ENCODE data around the gene MRNIP.
"Not testable (repeated sequence)": the region's sequence is repeated elsewhere in the genome, so short reads cannot be mapped to it uniquely, and the experiment has no call there.

MRNIP gene

DNA sequence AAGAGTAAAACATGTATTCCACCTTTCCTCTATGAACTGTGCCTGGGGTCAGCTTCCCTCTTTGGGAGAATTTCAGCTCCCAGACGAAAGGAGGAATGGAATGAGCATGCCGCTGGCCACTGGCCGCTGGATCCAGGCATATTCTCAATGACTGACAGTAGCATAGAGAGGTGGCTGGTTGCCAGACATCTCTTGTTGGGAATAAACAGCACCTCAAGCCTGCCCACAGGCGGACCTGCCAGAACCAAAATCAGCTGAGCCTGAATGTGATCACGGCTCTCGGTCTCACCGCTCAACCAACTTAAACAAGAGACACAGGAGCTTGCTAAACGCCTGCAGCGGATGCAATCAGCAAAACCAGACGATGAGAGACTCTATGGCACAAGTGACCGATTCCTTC is 28.5 kb upstream of the MRNIP start:
- DNase-seq = no peak

DNA sequence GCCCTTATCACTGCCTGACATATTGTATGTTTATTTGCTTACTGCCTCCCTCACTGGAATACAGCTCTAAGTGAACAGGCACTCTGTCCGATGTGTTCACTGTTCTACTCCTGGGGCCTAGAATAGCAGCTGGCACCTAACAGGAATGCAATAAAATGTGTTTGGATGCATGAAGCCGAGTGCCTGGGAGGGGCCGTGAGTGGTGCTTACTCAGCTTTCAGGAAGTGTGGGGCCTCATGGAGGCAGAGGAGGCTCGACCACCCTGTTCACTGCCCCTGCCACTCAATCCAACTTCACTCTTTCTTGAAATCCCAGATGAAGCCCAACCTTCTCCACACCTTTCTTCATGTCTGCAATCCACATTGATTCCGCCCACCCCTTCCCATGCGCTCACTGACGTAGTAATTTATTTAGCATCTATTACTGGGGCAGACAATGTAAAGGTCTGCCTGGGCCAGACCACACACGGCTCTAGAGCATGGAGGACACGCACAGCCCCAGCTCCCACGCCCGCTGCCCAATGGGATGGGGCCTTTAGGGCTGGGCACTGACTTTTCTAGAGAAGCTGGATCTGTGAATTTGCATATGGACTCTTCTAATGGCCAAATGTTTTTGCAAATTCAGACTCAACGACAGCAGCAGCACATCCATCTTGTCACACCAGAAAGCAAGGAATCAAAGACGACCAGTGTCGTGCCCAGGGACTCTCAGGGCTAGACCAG is 27.7 kb upstream of the MRNIP start:
- DNase-seq = no peak

DNA sequence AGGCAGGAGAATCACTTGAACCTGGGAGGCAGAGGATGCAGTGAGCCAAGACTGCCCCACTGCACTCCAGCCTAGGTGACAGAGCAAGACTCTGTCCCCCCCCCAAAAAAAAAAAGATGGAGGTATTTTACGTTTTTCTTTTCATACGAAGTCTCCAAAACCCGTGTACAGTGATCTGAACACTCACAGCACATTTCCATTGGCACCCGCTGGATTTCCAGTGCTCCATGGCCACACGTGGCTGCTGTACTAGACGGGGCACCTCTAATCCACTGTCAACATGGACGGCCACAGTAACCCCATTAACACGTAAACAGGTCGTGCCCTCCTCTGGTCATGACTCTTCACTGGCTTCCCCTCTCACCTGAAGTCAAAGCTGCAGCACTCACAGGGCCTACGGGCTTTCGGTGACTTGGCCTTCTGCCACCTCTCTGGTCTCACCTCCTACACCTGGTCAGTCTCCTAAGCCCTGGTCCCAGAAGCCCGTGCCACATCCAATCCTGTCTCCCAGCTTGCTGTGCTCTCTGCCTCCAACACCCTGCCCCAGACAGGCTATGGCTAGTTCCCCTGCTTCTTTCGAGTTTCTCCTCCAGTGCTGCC is 27.0 kb upstream of the MRNIP start:
- no peak for DNase-seq

DNA sequence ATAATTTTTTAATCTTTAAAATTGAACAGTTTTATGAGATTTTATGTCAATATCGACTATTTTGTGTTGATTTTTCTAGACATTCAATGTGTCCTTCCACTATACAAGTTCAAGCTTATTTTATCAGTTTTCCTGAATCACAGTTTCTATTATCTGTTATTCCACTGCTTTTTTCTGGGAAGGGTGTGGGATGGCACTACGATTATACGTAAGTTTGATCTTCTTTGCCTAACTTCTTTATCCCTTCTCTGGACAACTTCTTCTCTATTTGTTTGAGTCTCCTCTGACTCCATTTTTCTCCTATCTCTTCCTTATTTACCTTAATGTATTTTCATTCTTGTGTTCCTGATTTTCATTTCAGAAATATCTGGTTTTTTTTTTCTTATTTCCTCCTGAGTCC is 24.5 kb upstream of the MRNIP start:
- DNase-seq = no peak

DNA sequence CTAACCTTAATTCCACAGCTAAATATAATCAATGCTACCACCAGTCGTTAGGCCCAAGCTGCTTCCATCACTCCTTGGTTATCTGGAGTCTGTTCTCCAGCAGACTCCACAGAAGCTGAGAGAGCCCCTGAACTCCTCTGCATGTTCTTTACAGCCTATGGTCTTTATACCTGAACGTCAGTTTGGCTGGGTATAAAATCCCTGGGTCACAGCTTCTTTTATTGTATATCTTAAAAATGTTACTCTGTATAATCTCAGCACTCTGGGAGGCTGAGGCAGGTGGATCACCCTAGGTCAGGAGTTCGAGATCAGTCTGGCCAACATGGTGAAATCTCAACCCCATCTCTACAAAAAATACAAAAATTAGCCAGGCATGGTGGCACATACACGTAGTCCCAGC is 23.7 kb upstream of the MRNIP start:
- no peak for DNase-seq

DNA sequence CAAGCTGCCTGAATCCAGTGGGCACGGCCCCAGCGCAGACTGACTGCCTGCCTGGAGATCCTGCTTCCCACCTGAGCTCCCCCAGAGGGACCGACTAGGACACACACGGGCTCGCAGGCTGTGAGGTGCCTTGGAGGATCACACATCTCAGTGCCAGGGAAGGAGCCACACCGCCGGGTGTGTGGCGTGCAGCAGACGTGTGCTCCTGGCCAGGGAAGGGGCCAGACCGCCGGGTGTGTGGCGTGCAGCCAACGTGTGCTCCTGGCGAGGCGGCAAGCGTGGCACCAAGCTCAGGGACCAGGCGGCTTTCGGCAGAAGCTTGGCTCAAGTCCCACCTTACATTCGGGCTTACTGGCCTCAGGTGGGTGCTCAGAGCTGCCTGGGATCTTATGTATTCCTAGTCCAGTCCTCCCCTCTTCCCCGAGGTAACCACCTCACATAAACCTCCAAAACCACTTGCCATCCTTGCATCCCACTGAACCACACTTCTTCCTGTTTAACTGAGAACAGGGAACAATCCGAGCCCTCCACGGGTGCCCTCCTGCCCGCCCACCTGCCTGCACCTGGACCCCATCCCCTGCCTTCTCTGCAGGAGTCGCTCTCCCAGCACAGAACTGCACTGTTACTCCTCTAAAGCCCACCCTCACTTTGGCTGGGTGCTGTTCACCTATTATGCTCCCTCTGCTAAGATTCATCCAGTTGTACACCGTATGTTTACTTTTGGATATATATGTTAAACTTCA is 22.4 kb upstream of the MRNIP start:
- DNase-seq = no peak

DNA sequence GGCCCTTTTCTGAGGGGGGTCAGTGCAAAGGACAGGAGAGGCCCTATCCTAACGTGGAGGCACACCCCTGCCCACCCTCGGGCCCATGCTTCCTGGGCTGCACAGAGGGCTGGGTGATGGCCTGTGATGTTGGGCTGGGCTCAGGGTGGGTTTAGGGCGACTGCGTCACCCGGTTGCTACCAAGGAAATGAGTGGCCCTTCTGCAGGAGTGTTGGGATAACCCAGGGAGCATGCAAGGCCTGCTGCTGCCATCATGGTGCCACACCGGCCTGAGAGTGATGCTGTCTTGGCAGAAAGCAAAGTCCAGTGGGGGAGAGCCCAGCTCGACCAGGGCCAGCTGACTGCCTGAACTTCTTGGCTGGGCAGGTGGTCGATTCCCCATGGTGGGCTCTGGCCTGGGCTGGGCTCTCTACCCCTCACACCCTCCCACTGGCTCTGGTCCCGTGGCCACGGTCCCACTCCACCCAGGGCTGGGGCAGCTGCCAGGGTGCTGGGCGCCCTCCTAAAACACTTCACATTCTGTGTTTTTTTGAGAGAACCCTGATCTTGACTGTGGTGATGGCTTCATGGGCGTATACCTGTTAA is 21.5 kb upstream of the MRNIP start:
- no peak for DNase-seq

DNA sequence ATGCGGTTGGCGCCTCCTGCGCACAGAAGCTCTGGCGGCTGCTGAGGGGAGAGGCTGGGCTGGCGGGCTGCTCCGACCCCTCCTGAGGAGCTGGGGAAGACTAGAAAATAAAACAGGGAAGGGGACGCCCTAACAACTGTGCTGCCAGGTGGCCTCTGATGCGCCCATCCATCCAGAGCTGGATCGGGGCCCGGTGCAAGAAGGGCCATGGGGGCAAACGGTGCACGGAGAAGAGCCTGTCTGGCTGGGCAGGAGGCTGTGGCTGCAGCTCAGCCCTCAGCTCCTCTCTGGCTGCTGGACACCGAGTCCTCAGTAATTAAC is 21.0 kb upstream of the MRNIP start:
- no peak for DNase-seq

DNA sequence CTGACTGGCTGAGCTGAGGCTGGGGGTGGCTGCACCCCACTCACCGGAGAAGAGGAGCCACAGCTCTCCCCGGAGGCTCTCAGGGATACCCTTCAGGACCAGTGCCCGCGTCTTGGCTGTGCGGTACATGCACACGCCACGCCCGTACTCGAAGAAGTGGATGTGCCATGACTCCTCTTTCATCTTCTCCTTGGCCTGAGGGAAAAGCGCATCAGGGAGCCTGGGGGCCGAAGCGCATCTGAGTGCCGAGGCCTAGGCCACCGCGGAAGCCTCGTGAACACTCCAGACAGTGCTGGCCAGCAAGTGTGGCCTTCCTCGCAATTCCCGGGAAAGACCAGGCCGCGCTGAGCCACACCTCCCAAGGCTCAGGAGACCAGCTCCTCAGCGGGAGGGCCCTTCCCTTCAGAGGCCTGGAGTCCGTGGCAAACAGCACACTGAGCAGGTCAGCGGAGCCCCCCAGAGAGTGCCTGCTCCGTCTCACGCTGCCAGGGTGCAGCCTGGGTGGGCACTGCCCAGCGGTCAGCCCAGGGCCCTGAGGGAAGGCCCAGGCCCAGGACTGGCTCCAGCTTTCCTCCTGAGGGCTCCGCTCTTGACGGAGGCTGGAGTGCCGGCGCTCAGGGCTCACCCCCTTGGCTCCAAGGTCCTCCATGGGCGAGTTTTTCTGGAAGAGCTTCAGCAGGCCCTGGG is 20.5 kb upstream of the MRNIP start:
- DNase-seq = no peak

DNA sequence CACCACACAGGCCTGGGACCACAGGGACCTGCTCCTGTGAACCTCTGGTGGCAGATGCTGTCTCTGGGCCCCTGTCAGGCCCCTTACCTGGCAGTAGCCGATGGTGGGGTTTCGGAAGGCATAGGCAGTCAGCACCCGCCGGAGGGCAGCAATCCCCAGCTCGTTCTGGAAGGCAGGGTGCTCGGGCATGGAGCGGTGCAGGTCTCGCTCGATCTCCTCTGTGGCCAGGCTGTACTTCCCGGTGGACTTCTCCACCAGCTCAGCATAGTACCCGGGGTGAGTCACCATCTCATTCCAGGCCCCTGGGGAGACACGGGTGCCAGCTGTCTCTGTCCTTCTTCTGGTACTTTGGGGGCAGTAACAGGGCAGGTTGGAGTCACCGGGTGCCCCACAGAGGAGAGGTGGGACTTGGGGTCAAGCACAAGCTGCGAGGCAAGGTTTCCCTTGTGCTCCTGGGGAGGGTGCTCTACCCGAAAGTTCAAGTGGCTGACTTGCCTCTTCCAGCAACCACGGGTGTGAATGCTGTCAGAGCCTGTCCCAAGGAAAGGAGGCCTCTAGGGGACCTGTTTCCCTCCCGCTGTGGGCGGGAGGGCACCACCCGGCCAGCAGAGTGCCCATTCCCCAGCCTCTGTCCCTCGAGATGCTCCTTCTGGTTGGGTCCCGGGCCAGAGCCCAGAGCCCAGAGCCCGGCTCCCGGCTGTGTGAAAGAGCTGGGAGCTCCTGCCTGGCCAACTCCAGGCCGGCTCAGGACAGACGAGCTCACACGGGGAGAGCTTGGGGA is 19.8 kb upstream of the MRNIP start:
- no peak for DNase-seq

DNA sequence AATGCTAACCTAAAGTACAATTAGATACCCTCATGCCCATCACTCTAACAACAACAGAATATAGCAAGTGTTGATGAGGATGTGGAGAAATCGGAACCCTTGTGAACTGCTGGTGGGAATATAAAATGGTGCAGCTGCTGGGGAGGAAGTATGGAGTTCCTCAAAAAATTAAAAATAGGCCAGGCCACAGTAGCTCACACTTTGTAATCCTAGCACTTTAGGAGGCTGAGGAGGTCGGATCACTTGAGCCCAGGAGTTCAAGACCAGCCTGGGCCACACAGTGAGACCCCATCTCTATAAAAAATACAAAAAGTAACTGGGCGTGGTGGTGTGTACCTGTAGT is 18.0 kb upstream of the MRNIP start:
- no peak for DNase-seq

DNA sequence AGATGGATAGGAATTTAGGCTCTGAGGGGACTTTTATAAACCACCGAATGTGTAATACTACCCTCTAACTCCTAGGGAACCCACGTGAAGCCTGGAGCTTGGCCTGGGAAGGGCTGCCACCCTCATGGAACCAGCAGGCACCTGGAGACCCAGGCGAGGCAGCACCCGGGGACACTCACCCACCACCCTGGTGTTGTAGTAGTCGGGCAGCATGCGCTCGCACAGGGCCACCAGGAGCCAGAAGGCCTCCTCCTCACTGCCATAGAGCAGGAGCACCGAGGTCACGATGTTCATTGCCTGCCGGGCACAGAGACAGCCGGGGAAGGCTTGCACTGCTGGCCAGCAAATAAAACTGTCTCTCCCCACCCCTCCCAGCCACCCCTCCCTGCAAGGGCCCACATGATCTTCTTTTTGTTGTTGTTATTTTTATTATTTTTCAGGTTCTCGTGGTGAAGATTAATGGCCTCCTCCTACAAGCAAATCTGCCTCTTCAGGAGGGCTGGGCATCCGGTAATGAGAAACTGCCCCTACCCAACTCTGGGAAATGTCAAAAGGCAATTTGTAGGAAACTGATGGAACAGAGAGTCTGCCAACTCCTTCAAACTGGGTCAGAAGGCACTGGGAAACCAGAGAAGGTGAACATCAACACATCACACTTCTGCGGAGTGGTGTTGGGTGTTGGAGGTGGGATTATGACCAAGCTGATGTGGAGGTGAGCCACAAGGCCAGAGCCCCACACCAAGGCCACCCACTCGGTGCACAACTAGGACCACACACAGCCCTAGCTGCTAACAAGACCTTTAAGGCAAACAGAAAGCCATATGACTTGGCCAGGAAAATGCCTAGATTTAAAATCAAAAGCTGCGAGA is 17.4 kb upstream of the MRNIP start:
- no peak for DNase-seq

DNA sequence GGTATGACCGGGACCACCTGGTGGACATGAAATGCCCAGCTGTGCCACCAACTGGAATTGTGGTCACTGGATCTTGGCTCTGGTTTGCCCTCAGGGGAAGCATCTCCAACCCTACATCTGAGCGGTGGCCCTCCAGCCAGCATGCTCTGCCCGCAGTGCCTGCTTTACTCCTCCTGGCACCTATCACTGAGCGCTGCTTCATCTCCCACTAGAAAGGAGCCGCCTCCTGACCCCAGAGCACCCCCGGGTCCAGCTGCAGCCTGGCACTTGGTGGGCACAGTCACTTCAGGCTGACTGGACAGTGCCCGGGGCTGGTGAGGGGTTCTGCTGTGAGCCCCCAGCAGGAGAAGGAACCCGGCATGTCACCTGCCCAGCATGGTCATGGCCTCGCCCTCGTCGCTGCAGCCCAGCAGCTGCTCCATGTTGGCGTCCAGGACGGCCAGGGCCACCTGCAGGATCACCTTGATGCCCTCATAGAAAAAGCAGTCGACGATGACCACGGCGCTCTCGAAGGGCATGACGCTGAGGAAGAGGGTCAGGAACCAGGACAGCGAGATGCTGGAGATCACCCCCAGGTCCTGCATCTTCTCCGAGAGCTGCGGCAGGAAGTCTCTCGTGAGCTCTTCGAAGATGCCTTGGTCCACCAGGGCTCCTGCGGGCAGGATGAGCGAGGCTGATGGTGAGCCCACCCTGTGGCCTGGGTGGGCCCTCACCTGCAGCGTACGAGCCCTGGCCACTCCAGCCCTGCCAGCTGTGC is 16.1 kb upstream of the MRNIP start:
- no peak for DNase-seq

DNA sequence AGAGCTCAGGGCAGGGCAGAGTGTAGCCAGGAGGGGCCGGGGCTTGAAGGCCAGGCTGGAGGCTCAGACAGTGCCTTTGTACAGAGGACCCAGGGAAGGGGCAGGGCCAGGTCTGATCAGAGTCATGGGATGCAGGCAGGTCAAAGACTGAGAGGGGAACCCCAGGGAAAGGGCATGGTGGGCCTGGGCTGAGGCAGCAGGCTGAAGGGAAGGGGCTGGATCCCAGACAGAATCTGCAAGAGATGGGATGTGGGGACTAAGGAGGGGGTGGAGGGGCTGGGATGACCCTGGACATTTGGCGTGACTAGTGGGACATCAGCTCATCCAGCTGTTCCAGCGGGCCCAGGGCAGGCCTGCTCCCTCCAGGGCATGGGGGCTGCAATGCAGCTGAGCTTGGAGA is 15.5 kb upstream of the MRNIP start:
- no peak for DNase-seq

DNA sequence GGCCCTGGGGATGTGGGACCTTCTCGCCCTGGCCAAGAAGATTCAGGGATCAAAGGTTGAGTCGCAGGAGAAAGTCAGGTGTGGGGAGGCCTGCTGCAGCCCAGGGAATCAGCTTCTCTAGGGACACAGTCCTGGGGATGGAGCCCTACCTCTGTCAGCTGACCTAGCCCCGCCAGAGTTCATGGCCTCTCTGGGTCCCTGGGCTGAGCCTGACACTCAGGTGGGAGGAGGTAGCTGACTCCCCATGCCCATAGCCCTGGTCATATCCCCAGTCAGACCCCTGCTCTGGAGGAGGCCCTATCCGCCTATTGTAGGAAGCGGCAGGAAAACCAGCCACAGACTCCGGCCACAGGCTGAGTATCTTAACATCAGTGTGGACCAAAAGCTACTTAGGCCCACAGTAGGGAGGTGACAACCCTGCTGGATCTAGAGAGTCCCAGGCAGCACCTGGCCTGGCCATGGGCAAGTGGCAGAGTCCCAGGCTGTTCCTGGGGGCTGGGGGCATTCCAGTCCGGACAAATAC is 15.0 kb upstream of the MRNIP start:
- DNase-seq = no peak

DNA sequence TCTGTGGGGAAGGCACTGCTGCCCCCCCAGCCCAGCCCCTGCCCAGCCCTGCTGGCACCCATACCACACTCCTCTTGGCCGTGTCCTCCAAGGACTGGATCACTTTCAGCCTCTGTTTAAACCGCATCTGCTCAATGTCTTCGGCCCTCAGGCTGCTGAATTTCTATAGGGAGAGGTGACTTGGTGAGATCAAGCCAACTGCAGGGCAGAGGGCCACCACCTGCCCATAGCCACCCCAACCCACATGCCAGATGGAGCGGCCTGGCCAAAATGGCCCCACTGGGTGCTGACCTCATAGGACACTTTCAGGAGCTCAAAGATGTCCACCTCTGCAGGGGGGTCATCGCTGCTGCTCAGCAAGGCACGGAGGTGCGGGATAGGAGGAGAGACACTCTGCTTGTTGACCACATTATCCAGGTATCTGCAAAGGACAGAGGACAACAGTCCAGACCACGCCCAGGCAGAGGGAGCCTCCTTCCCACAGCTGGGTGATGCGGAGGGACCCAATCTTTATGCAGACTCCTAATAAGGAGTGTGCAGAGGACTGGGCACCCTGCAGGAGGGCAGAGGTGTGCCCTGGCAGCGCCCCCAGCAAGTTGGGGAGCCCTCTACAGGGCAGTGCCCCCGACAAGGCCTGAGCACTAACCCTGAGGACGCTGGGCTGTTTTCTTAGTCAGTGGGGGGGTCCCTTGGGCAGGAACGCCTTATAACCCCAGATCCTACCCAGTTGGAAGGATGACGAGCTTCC is 14.4 kb upstream of the MRNIP start:
- DNase-seq = no peak

DNA sequence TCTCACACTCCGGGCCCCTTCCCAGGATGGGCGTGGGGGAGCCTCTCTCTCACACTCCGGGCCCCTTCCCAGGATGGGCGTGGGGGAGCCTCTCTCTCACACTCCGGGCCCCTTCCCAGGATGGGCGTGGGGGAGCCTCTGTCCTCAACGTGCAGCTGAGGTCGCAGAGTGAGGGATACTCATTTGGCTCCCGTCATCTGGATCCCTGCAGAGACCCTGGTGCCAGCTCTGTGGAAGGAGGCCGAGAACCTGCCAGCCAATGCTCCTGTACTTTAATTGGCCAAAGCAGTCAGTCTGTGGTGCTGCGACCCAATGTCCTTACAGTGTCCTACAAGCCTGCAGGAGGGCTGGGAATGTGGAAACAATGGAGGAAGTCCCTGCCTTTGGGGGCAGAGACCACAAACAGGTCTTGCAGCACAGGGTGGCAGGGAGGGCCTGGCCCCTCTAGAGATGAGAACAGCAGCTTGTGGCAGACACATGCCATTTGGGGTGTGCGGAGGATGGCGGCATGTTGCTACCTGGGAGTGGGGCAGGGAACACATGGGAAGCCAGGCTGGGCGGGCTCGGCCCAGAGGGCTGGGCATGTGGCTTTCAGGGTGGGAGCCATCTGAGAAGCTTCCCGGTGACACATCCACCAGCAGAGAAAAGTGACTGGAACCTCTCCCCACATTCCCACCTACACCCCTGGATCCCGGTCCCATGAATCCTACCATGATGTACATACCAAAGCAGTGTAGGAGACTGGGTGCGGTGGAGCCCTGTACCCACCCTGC is 13.6 kb upstream of the MRNIP start:
- no peak for DNase-seq

DNA sequence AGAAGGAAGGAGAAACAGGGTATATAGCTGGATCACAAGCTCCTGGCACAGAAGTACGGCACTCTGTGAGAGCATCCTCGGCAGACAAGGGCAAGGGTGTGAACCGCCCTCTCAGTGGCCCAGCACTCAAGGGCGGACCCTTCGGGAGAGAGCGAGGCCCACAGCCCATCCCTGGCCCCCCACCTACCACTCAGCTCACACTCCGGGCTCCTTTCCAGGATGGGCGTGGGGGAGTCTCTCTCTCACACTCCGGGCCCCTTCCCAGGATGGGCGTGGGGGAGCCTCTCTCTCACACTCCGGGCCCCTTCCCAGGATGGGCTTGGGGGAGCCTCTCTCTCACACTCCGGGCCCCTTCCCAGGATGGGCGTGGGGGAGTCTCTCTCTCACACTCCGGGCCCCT is 12.9 kb upstream of the MRNIP start:
- not testable (repeated sequence) for DNase-seq

DNA sequence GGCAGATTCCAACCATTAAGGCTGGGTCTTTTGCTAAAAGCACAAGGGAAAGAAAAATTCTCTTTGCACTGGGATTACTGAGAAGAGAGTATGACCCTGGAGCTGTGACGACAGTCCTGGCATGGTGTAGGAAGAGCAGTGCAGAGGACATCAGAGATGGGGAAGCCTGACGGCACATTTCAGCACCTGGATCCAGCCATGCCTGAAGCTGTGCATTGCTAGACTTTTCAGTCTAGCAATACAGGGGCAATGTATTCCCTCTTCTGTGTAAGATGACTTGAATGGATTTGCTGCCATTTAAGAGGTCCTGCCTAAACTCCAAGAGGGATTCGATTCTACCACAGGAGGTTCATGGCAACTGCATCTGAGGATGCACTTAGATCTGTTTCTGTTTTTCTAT is 12.3 kb upstream of the MRNIP start:
- DNase-seq = no peak
